HG03064 (cell line): Measurements from ENCODE around the gene SCAMP5.

Experiments used
- ATAC-seq: cut with Tn5 transposase; IDR thresholded peaks from one replicate; pipeline ENCODE4 v1.9.1; 2021; ENCODE audit warnings: low read depth; ENCODE audit not compliant: unreplicated experiment

Gene SCAMP5

DNA sequence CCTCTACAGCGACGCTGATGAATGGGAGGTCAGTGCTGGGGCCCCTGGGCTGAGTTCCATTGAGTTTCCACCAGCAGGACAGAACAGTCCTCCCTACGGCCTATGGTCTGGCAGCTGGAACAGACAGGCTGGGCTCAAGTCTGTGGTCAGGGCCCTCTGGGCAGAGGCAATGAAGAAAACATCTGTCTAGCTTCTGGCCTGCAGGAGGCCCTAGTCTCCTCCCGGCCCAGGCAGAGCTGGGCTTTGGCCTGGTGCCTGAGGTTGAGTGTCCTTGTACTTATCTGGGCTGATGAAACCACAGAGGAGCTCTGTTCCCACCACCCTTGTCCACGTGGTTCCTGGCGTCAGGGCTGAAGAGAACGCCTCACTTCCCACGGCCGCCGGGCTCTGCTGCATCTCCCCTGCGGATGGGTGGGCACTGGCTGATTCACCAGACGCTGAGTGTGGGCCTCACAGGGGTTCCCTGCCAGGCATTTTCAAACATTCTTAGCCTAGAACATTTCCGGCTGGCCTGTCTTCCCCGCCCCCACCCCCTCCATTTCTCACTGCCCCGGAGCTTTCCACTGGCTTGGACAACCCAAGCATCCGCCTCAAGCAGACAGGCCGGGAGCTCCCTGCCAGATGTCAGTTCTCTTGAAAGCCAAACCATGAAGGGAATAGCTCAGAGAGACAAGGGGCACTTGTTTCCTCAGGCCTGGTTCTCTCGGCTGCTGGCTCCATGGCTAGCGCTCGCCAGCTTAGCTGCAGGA, 48.3 kb downstream of the SCAMP5 start:
- peak; percentile 20 for ATAC-seq

GRCh38 chr15:75044258-75044878, 49.0 kb downstream of the SCAMP5 start:
- ATAC-seq = no peak

GRCh38 chr15:75045332-75046015, 50.1 kb downstream of the SCAMP5 start:
- no peak for ATAC-seq

DNA sequence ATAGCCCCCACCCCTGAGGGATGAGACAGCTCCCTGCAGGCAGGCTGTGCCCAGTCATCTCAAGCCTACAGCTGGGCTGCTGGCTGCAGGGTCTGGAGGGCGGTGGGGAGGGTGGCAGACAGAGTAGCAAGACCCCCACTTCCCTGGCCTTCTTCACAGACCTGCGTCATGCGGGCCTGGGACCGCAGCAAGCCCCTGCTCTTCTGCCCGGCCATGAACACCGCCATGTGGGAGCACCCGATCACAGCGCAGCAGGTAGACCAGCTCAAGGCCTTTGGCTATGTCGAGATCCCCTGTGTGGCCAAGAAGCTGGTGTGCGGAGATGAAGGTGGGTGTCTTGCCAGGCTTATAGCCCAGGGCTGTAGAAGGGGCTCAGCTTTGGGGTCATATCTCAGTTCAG, 53.0 kb downstream of the SCAMP5 start:
- no peak for ATAC-seq

GRCh38 chr15:75049392-75049791, 54.0 kb downstream of the SCAMP5 start:
- no peak for ATAC-seq

GRCh38 chr15:75050283-75050682, 54.9 kb downstream of the SCAMP5 start:
- ATAC-seq = no peak

DNA sequence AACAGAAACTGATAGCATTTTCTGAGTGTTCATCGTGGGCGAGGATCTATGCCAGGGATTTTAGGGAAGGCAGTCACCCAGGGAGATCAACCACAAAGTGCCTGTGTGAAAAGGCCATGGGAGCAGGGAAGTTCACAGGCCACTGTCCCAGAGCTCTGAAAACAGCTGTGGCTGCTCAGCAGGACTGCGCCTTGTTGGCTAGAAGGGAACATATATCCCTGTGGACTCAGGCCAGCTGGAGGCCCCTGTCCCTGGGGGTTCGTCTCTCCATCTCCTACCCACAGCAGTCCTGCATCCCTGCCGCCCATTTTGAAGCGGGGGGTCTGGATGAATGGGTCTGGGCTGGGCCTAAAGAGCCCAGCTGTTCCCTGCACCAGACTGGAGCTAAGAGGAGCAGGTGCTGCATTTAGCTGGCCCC, 55.8 kb downstream of the SCAMP5 start:
- ATAC-seq = no peak

DNA sequence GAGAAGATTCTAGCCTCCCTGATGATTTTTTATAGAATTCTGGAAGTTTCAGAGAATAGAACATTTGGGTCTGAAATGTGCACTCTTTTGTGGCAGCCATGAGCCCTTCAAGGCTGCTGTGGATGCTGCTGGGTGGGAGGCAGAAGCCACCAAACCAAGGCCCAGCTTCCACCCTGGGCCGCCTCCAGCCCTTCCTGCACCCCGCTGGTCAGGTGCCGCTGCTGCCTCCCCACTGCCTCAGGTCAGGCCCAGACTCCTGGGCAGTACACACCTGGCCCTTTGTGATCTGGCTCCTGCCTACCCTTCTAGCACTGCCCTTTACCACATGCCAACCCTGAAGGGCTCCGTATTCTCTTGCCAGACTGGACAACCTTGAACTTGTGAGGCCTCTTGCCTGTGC, 56.3 kb downstream of the SCAMP5 start:
- no peak for ATAC-seq

DNA sequence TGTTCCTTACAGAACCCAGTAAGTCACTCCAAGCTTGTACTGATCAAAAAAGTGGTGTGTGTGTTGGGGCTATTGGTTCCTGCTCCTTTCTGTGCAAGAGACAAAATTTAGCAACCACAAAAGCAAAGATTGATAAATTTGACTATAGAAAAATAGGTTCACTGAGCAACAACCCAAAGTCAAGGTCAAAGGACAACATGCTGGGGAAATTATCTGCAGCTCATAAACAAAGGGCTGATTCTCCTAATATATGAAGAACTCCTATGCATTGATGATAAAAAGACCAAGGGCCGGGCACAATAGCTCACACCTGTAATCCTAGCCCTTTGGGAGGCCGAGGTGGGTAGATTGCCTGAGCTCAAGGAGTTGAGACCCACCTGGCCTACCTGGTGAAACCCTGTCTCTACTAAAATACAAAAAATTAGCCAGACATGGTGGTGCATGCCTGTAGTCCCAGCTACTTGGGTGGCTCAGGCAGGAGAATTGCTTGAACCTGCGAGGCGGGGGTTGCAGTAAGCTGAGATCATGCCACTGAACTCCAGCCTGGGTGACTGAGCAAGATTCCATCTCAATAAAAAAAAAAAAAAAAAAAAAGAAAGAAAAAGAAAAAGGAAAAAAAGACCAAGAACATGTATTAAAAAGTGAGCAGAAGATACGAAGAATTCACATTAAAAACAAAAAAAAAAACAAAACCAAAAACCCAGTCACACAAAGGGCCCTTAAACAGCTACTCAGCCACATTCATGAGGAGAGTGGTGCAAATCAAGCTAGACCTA, 57.8 kb downstream of the SCAMP5 start:
- ATAC-seq = no peak

GRCh38 chr15:75053748-75054125, 58.4 kb downstream of the SCAMP5 start:
- ATAC-seq = no peak

- ATAC-seq = no peak
These were observed 59.0 kb downstream of the SCAMP5 start for GRCh38 chr15:75054172-75054897.

GRCh38 chr15:75056036-75056435, 60.7 kb downstream of the SCAMP5 start:
- ATAC-seq = no peak

DNA sequence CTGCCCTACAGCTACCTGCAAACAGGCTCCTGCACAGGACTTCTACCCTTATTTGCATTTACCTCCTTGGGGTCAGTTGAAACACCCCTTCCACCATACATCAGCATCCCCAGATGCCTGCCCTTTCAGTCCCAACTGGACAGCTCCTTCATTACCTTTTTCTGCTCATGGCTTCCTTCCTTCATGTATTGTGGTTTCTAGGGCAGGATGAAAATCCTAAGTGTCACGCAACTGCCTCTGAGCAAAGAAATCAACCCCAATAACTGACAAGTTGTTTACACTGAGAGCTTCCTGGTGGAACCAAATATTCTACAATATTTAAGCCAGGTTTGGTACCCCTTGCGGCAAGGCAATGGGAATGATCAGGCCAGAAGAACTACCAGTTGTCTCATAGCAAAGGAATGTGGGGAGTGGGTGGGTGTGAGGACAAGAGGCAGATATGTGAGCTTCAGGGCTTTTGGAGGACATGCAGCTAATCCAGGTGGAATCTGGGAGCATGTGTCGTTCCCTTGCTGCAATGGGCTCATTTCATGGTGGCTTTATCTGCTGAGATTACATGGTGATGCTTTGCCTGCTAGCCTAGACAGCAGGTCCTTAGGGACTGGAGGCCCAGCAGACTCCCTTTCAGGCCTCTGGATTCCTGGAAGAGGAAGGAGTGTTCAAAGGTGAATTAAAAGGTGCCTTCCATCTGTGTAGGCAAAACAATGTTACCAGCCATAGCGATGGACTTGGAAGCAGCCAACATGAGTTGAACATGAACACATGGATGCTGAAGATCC, 63.0 kb downstream of the SCAMP5 start:
- ATAC-seq = no peak

- no peak for ATAC-seq
These were observed 64.2 kb downstream of the SCAMP5 start for GRCh38 chr15:75059607-75060006.

GRCh38 chr15:75061272-75061671, 65.9 kb downstream of the SCAMP5 start:
- ATAC-seq = no peak

- ATAC-seq = no peak
These were observed 67.3 kb downstream of the SCAMP5 start for GRCh38 chr15:75062706-75063105.

GRCh38 chr15:75063338-75063737, 68.0 kb downstream of the SCAMP5 start:
- no peak for ATAC-seq

DNA sequence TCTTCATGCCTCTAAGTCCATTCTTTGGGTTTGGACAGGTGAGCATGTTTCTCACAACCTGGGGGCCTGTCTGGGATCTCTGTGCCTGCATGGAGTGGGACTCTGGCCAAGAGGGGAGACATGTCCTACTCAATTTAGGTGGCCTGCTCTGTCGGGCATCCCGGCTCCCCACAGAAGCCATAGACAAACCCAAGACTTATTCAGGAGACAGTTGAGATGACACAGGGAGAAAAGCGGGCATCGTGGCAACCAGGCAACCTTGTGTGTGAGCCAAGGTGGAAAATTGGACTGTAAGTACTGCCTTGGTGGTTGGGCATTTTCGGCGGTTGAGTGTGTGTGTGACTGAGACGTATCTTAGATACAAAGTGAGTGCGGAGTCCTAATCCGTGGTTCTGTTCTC, 68.5 kb downstream of the SCAMP5 start:
- no peak for ATAC-seq

GRCh38 chr15:75064846-75065245, 69.5 kb downstream of the SCAMP5 start:
- ATAC-seq = no peak

DNA sequence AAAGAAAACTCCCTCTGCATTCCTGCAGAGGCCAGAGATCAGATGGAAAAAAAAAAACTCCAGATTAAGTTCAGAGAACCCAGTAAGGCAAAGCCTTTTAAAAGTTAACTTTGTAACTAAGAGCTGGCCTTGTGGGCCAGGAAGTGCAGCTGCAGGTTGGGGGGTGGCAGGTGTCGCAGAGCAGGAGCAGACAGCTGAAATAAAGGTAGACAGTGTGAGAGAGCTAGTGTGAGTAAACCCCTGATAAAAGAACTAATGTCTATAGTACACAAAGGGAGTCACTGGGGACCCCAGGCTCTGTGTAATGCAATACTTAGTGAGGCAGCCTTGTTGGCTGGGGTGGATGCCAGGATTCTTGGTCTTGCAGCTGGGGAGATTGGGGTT, 70.1 kb downstream of the SCAMP5 start:
- ATAC-seq = no peak
